OCI-LY3 (cell line): ENCODE measurements around the gene TMPRSS13.

ENCODE experiments used
- EZH2phosphoT487 ChIP-seq: fragments of 200-600 bp; shearing (Covaris generic); IDR thresholded peaks from 2 replicates; pipeline ENCODE4 v1.6.1; 2018; ENCODE audit warnings: antibody characterized with exemption, mixed run types, low read depth
- TF ChIP-seq, protein P1 (sequence below): fragments of 200-600, 300-600 bp; sonication (generic); IDR thresholded peaks from 2 replicates; pipeline ENCODE4 v1.5.1; 2014; ENCODE audit warnings: antibody characterized with exemption, low read length, low read depth

DNA sequence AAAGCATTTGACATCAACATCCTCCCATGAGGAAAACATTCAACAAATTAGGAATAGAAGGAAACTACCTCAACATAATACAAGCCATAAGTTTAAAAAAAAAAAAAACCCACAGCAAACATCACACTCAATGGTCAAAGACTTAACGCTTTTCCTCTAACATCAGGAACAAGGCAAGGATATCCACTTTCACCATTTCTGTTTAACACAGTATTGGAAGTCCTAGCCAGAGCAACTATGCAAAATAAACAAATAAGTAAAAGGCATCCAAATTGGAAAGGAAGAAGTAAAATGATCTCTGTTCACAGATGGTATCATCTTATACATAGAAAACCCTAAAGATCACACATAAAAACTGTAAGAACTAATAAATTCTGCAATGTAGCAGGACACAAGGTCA lies 65.8 kb downstream of the TMPRSS13 start:
- TF ChIP-seq, protein P1, sequence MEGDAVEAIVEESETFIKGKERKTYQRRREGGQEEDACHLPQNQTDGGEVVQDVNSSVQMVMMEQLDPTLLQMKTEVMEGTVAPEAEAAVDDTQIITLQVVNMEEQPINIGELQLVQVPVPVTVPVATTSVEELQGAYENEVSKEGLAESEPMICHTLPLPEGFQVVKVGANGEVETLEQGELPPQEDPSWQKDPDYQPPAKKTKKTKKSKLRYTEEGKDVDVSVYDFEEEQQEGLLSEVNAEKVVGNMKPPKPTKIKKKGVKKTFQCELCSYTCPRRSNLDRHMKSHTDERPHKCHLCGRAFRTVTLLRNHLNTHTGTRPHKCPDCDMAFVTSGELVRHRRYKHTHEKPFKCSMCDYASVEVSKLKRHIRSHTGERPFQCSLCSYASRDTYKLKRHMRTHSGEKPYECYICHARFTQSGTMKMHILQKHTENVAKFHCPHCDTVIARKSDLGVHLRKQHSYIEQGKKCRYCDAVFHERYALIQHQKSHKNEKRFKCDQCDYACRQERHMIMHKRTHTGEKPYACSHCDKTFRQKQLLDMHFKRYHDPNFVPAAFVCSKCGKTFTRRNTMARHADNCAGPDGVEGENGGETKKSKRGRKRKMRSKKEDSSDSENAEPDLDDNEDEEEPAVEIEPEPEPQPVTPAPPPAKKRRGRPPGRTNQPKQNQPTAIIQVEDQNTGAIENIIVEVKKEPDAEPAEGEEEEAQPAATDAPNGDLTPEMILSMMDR = no peak
- TF ChIP-seq EZH2phosphoT487 = no peak
